BE2C (cell line): ENCODE results near the gene SPATA46.

ENCODE experiments used
- DNase-seq: peaks from one replicate; pipeline ENCODE4 v3.0.0-alpha.2; 2020
- H3K27me3 ChIP-seq: fragments of 250-450 bp; sonication (Bioruptor Pico); 2 replicates; pipeline ENCODE4 v1.5.1; 2020; ENCODE audit warnings: mild to moderate bottlenecking
- H3K36me3 ChIP-seq: fragments of 250-450 bp; sonication (Bioruptor Pico); 2 replicates; pipeline ENCODE4 v1.5.1; 2020; ENCODE audit warnings: mild to moderate bottlenecking
- H3K4me1 ChIP-seq: fragments of 250-450 bp; sonication (Bioruptor Pico); 2 replicates; pipeline ENCODE4 v1.5.1; 2020
- H3K4me3 ChIP-seq: 2 replicates; pipeline ENCODE4 v1.5.1; 2011; ENCODE audit warnings: low read depth, low read length
- H3K9me3 ChIP-seq: fragments of 250-450 bp; sonication (Bioruptor Pico); 2 replicates; pipeline ENCODE4 v1.5.1; 2020
- CTCF ChIP-seq: IDR thresholded peaks from 2 replicates; pipeline ENCODE4 v1.5.1; 2012; ENCODE audit warnings: mild to moderate bottlenecking, low read depth, low read length

The SPATA46 gene

GRCh38 chr1:162336621-162337285 is 39.9 kb downstream of the SPATA46 start:
- Histone ChIP-seq H3K4me3 (no peak overlapping the region), H3K36me3 (no peaks in the 10 kb centered on the region), H3K27me3 (no peaks in the 10 kb centered on the region), H3K4me1 (no peaks in the 10 kb centered on the region), H3K9me3 (no peaks in the 10 kb centered on the region)
- no peak for DNase-seq
- no peak for TF ChIP-seq CTCF

GRCh38 chr1:162335126-162335525 is 41.5 kb downstream of the SPATA46 start:
- Histone ChIP-seq H3K36me3 (no peaks in the 10 kb centered on the region), H3K9me3 (no peaks in the 10 kb centered on the region), H3K4me3 (no peak overlapping the region), H3K27me3 (no peaks in the 10 kb centered on the region), H3K4me1 (no peaks in the 10 kb centered on the region)
- no peak for TF ChIP-seq CTCF
- DNase-seq = no peak

- no peaks in the 10 kb centered on the region for H3K36me3 ChIP-seq
- no peak overlapping the region for H3K4me3 ChIP-seq
- TF ChIP-seq CTCF = no peak
- no peaks in the 10 kb centered on the region for H3K27me3 ChIP-seq
- no peaks in the 10 kb centered on the region for H3K4me1 ChIP-seq
- no peak for DNase-seq
- no peaks in the 10 kb centered on the region for H3K9me3 ChIP-seq
Measured at GRCh38 chr1:162333991-162334390, 42.7 kb downstream of the SPATA46 start.

- no peaks in the 10 kb centered on the region for H3K4me1 ChIP-seq
- H3K36me3 ChIP-seq = no peaks in the 10 kb centered on the region
- DNase-seq = no peak
- H3K27me3 ChIP-seq = no peaks in the 10 kb centered on the region
- no peaks in the 10 kb centered on the region for H3K9me3 ChIP-seq
- no peak overlapping the region for H3K4me3 ChIP-seq
- TF ChIP-seq CTCF = no peak
Measured at GRCh38 chr1:162329826-162330225, 46.8 kb downstream of the SPATA46 start.

- H3K9me3 ChIP-seq = no peaks in the 10 kb centered on the region
Measured at GRCh38 chr1:162328512-162328911, 48.1 kb downstream of the SPATA46 start.

GRCh38 chr1:162327788-162328165 is 48.9 kb downstream of the SPATA46 start:
- Histone ChIP-seq H3K27me3 (no peaks in the 10 kb centered on the region), H3K4me3 (no peak overlapping the region), H3K4me1 (no peaks in the 10 kb centered on the region), H3K9me3 (no peaks in the 10 kb centered on the region), H3K36me3 (no peaks in the 10 kb centered on the region)
- TF ChIP-seq CTCF = no peak
- no peak for DNase-seq

More at GRCh38 chr1:162328512-162328911, 48.1 kb downstream of the SPATA46 start:
- peak; percentile 36 for DNase-seq
- no peak for TF ChIP-seq CTCF
- Histone ChIP-seq H3K36me3 (no peaks in the 10 kb centered on the region), H3K4me3 (no peak overlapping the region), H3K27me3 (no peaks in the 10 kb centered on the region), H3K4me1 (no peaks in the 10 kb centered on the region)
